ENCODE results near the gene SURF2. TPM values are rescaled to one million over a fixed set of nuclear protein-coding genes. Genes with fewer than 3 reads are reported as not detected.

The SURF2 gene
- total and polyA plus RNA-seq, 2 donors (not counting 3 experiments of a cell fraction or from before 2014, with no cell fraction given): 10.6 to 14.2 TPM

DNA sequence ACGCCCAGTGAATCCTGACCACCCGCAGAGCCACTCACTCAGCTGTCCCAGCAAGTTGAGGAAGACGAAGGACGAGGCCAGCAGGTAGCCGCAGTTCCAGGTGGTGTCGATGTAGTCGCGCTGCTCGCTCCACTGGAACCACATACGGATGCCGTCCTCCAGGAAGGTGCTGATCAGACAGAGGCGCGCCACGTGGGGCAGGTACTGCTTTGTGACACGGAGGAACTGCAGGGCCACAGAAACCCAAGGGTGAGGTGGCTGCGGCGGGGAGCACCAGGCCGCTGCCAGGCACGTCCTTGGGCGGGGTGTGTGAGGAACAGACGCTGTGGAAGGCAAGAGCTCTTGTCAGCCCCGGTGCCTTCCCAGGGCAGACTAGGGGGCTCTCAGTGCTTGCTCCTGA, 10.9 kb downstream of the SURF2 start:
- intact Hi-C loops (cut with micrococcal nuclease) (no loop called here), dilution Hi-C loops (cut with MboI; ENCODE audit: extremely low pct_ligation_motif_present, low sequenced_read_pairs) (no loop called here)
- TF ChIP-seq, protein P1, sequence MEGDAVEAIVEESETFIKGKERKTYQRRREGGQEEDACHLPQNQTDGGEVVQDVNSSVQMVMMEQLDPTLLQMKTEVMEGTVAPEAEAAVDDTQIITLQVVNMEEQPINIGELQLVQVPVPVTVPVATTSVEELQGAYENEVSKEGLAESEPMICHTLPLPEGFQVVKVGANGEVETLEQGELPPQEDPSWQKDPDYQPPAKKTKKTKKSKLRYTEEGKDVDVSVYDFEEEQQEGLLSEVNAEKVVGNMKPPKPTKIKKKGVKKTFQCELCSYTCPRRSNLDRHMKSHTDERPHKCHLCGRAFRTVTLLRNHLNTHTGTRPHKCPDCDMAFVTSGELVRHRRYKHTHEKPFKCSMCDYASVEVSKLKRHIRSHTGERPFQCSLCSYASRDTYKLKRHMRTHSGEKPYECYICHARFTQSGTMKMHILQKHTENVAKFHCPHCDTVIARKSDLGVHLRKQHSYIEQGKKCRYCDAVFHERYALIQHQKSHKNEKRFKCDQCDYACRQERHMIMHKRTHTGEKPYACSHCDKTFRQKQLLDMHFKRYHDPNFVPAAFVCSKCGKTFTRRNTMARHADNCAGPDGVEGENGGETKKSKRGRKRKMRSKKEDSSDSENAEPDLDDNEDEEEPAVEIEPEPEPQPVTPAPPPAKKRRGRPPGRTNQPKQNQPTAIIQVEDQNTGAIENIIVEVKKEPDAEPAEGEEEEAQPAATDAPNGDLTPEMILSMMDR (IDR thresholded peaks at IDR 0.05; ENCODE audit: extremely low read depth in 1 of 2, insufficient read depth in 1 of 2, low read depth in 1 of 2, low read length in 2 of 2): no peak
- TF ChIP-seq, protein P2, sequence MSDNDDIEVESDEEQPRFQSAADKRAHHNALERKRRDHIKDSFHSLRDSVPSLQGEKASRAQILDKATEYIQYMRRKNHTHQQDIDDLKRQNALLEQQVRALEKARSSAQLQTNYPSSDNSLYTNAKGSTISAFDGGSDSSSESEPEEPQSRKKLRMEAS (IDR thresholded peaks at IDR 0.05; ENCODE audit: insufficient read depth, insufficient read length): no peak
- TF ChIP-seq EZH2 (IDR thresholded peaks at IDR 0.05; ENCODE audit: borderline replicate concordance, low read depth, low read length, severe bottlenecking) (no peak), FOS (IDR thresholded peaks at IDR 0.05; ENCODE audit: borderline replicate concordance, insufficient read depth, low read length) (no peak), JUN (IDR thresholded peaks at IDR 0.05; ENCODE audit: borderline replicate concordance, insufficient read depth, insufficient read length, low read depth) (no peak), POLR2A (IDR thresholded peaks at IDR 0.05; ENCODE audit: low read depth, low read length) (no peak), GATA2 (IDR thresholded peaks at IDR 0.05; ENCODE audit: insufficient read depth, insufficient read length, low read depth, low read length) (no peak), MYC (IDR thresholded peaks at IDR 0.05; ENCODE audit: low read depth, low read length) (no peak), POLR2AphosphoS5 (IDR thresholded peaks at IDR 0.05; ENCODE audit: insufficient read depth, low read depth, low read length) (no peak)
- Histone ChIP-seq H3K9me1 (replicated peaks; ENCODE audit: control insufficient read depth, extremely low read depth, insufficient read depth, low read length) (no peaks in the 10 kb centered on the region), H3K4me2 (ENCODE audit: insufficient read depth, low read length) (no peak overlapping the region), H3K9ac (replicated peaks; ENCODE audit: extremely low read depth, insufficient read depth, low read length) (no peak overlapping the region), H3K9me3 (replicated peaks; ENCODE audit: control insufficient read depth, insufficient read depth, low read length) (no peaks in the 10 kb centered on the region), H3K36me3 (ENCODE audit: control insufficient read depth in 2 of 2, extremely low read depth in 1 of 2, insufficient read depth in 2 of 2, low read length in 2 of 2) (peaks cover 25 to 64% of the 10 kb centered on the region in 2 experiments), H3K79me2 (ENCODE audit: control insufficient read depth, insufficient read depth, low read length) (peaks cover 75% of the 10 kb centered on the region), H3K27me3 (ENCODE audit: control insufficient read depth in 2 of 2, insufficient read depth in 2 of 2, low read length in 2 of 2) (no peaks in the 10 kb centered on the region), H3K4me3 (replicated peaks in 1 of 3; ENCODE audit: insufficient read depth in 1 of 3, low read depth in 1 of 3, low read length in 3 of 3) (no peak overlapping the region), H3K4me1 (ENCODE audit: control insufficient read depth, extremely low read depth, insufficient read depth, low read length) (peaks cover 15% of the 10 kb centered on the region), H4K20me1 (replicated peaks; ENCODE audit: control insufficient read depth, extremely low read depth, insufficient read depth, low read length) (no peaks in the 10 kb centered on the region), H2AFZ (ENCODE audit: low read depth, low read length) (no peak overlapping the region), H3K27ac (ENCODE audit: insufficient read depth, low read depth, low read length) (no peak overlapping the region)
- FAIRE-seq: no peak
- DNase-seq (ENCODE audit: low read depth, low spot score): no peak
- CTCF ChIA-PET: no interaction called here
- POLR2A ChIA-PET: no interaction called here
- no TSS peak for BruUV-seq (replicated peaks)
